Liver (tissue), 3 donors: ENCODE data around the gene PALM2AKAP2.

Source experiments
- ATF3 ChIP-seq: IDR thresholded peaks from 2 replicates; pipeline ENCODE4 v1.6.1; 2016; ENCODE audit warnings: antibody characterized with exemption
- FOXA2 ChIP-seq: IDR thresholded peaks from 2 replicates; pipeline ENCODE4 v1.6.1; 2016; ENCODE audit warnings: antibody characterized with exemption
- HNF4A ChIP-seq, 2 donors: conservative IDR thresholded peaks; 2 replicates each; pipeline ENCODE4 v1.6.1; 2016; ENCODE audit warnings: antibody characterized with exemption in 2 of 2, mild to moderate bottlenecking in 2 of 2
- HNF4G ChIP-seq: IDR thresholded peaks from 2 replicates; pipeline ENCODE4 v1.6.1; 2016; ENCODE audit warnings: antibody characterized with exemption
- JUND ChIP-seq, 2 donors: IDR thresholded peaks; 2 replicates each; pipeline ENCODE4 v1.6.1; 2016; ENCODE audit warnings: antibody characterized with exemption in 2 of 2
- MAX ChIP-seq: IDR thresholded peaks from 2 replicates; pipeline ENCODE4 v1.6.1; 2016; ENCODE audit warnings: antibody characterized with exemption
- NR2F2 ChIP-seq: IDR thresholded peaks from 2 replicates; pipeline ENCODE4 v1.6.1; 2016; ENCODE audit warnings: antibody characterized with exemption
- RAD21 ChIP-seq, 2 donors: IDR thresholded peaks; 2 replicates each; pipeline ENCODE4 v1.6.1; 2016; ENCODE audit warnings: antibody characterized with exemption in 2 of 2, mild to moderate bottlenecking in 2 of 2
- SP1 ChIP-seq: IDR thresholded peaks from 2 replicates; pipeline ENCODE4 v1.6.1; 2018; ENCODE audit warnings: antibody characterized with exemption, mild to moderate bottlenecking
- TAF1 ChIP-seq: conservative IDR thresholded peaks from 2 replicates; pipeline ENCODE4 v1.6.1; 2016; ENCODE audit warnings: antibody characterized with exemption, mild to moderate bottlenecking
- YY1 ChIP-seq: IDR thresholded peaks from 2 replicates; pipeline ENCODE4 v1.6.1; 2016; ENCODE audit warnings: antibody characterized with exemption, mild to moderate bottlenecking
- ZBTB33 ChIP-seq: IDR thresholded peaks from 2 replicates; pipeline ENCODE4 v1.6.1; 2016; ENCODE audit warnings: antibody characterized with exemption
- TF ChIP-seq, protein P1 (sequence below): fragments of 150-350 bp; IDR thresholded peaks from 2 replicates; pipeline ENCODE4 v1.5.1; 2017; ENCODE audit warnings: improper control_type of control experiment, low read depth, low read length; ENCODE audit not compliant: missing input control
- TF ChIP-seq, protein P2 (sequence below): IDR thresholded peaks from 2 replicates; pipeline ENCODE4 v1.6.1; 2016; ENCODE audit warnings: antibody characterized with exemption, mild to moderate bottlenecking
- donor health status: healthy.
- donor health status: healthy.

DNA sequence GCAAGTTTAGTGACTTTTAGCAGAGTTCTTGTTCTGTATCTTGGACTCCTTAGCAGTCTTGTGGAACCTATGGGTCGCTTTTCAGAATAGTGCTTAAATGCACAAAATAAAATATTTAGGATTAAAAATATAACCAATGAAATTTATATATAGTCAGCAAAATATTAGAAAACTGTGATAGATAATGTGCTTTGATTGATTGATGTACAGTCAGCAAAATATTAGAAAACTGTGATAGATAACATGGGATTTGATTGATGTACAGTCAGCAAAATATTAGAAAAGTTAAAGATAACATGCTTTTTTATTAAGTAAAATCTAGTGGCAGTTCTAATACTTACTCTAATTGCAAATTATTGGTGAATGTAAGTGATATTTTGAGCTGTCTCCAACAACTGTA, 16.1 kb downstream of the PALM2AKAP2 start:
- TF ChIP-seq, protein P1, sequence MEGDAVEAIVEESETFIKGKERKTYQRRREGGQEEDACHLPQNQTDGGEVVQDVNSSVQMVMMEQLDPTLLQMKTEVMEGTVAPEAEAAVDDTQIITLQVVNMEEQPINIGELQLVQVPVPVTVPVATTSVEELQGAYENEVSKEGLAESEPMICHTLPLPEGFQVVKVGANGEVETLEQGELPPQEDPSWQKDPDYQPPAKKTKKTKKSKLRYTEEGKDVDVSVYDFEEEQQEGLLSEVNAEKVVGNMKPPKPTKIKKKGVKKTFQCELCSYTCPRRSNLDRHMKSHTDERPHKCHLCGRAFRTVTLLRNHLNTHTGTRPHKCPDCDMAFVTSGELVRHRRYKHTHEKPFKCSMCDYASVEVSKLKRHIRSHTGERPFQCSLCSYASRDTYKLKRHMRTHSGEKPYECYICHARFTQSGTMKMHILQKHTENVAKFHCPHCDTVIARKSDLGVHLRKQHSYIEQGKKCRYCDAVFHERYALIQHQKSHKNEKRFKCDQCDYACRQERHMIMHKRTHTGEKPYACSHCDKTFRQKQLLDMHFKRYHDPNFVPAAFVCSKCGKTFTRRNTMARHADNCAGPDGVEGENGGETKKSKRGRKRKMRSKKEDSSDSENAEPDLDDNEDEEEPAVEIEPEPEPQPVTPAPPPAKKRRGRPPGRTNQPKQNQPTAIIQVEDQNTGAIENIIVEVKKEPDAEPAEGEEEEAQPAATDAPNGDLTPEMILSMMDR: no peak
- TF ChIP-seq ATF3 (no peak), MAX (no peak), HNF4G (no peak), JUND (IDR thresholded peaks at IDR 0.05) (no peak), RAD21 (IDR thresholded peaks at IDR 0.05) (no peak), HNF4A (conservative IDR thresholded peaks at IDR 0.05) (no peak), SP1 (no peak), ZBTB33 (no peak), FOXA2 (no peak), TAF1 (no peak), NR2F2 (no peak), YY1 (no peak)
- TF ChIP-seq, protein P2, sequence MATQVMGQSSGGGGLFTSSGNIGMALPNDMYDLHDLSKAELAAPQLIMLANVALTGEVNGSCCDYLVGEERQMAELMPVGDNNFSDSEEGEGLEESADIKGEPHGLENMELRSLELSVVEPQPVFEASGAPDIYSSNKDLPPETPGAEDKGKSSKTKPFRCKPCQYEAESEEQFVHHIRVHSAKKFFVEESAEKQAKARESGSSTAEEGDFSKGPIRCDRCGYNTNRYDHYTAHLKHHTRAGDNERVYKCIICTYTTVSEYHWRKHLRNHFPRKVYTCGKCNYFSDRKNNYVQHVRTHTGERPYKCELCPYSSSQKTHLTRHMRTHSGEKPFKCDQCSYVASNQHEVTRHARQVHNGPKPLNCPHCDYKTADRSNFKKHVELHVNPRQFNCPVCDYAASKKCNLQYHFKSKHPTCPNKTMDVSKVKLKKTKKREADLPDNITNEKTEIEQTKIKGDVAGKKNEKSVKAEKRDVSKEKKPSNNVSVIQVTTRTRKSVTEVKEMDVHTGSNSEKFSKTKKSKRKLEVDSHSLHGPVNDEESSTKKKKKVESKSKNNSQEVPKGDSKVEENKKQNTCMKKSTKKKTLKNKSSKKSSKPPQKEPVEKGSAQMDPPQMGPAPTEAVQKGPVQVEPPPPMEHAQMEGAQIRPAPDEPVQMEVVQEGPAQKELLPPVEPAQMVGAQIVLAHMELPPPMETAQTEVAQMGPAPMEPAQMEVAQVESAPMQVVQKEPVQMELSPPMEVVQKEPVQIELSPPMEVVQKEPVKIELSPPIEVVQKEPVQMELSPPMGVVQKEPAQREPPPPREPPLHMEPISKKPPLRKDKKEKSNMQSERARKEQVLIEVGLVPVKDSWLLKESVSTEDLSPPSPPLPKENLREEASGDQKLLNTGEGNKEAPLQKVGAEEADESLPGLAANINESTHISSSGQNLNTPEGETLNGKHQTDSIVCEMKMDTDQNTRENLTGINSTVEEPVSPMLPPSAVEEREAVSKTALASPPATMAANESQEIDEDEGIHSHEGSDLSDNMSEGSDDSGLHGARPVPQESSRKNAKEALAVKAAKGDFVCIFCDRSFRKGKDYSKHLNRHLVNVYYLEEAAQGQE: no peak
